HL-60 (cell line): ENCODE measurements around the gene MYPN.

Experiments used
- DNase-seq, 2 experiments: peaks; one replicate each; pipeline ENCODE4 v3.0.0-alpha.2; 2010 to 2020; ENCODE audit warnings: low read depth in 1 of 2, low spot score in 1 of 2
- H3K27ac ChIP-seq: fragments of 250-450 bp; sonication (Bioruptor Pico); replicated peaks from 2 replicates; pipeline ENCODE4 v1.5.1; 2020; ENCODE audit warnings: mild to moderate bottlenecking, moderate library complexity
- H3K27me3 ChIP-seq: fragments of 250-450 bp; sonication (Bioruptor Pico); 2 replicates; pipeline ENCODE4 v1.5.1; 2021; ENCODE audit warnings: mild to moderate bottlenecking, moderate library complexity; ENCODE audit not compliant: insufficient read depth, poor library complexity, severe bottlenecking
- H3K4me3 ChIP-seq: replicated peaks from 2 replicates; pipeline ENCODE4 v1.5.1; 2011; ENCODE audit warnings: mild to moderate bottlenecking, control low read depth, low read length; ENCODE audit not compliant: insufficient read depth
- GABPA ChIP-seq: IDR thresholded peaks from 2 replicates; pipeline ENCODE4 v1.6.1; 2012; ENCODE audit warnings: low read depth
- POLR2AphosphoS5 ChIP-seq: IDR thresholded peaks from 2 replicates; pipeline ENCODE4 v1.6.1; 2012; ENCODE audit warnings: low read depth
- SPI1 ChIP-seq: IDR thresholded peaks from 2 replicates; pipeline ENCODE4 v1.6.1; 2012; ENCODE audit warnings: low read depth, mild to moderate bottlenecking, borderline replicate concordance
- TF ChIP-seq, protein P1 (sequence below): IDR thresholded peaks from one replicate; pipeline ENCODE4 v1.5.1; 2011; ENCODE audit warnings: low read length, control low read depth, inconsistent platforms; ENCODE audit not compliant: insufficient read depth
- TF ChIP-seq, protein P2 (sequence below): IDR thresholded peaks from 2 replicates; pipeline ENCODE4 v1.6.1; 2012; ENCODE audit warnings: low read depth; ENCODE audit not compliant: insufficient replicate concordance

MYPN gene

DNA sequence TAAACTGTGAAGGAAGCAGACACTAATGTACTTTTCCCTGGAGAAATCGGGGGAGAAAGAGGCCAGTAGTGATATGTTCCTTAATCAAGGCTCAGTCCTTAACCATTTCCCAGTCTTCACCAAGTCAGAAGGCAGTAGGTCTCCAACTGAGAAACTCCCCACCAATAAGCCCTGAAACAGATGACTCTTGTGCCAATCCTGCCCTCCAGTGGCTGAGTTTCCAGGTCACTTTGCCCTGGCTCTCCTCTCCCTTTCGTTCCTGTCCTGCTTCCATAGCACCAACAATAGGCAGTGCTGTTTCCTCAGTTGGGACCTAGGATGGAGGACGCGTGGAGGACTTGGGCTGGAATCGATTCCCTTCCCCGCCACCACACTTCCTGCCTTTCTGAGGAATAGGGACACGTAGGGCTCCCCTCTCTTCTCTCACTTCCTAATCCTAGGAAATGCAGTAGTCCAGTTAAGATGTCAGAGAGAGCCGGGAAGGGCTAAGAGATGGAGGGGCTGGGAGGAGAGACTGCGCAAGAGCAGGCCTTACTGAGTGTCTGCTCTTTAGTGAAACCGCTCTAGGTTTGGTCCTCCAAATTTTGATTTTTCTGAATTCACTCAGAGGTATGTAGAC lies 99.2 kb downstream of the MYPN start:
- DNase-seq, result peak; percentile 25 to 72
- TF ChIP-seq, protein P1, sequence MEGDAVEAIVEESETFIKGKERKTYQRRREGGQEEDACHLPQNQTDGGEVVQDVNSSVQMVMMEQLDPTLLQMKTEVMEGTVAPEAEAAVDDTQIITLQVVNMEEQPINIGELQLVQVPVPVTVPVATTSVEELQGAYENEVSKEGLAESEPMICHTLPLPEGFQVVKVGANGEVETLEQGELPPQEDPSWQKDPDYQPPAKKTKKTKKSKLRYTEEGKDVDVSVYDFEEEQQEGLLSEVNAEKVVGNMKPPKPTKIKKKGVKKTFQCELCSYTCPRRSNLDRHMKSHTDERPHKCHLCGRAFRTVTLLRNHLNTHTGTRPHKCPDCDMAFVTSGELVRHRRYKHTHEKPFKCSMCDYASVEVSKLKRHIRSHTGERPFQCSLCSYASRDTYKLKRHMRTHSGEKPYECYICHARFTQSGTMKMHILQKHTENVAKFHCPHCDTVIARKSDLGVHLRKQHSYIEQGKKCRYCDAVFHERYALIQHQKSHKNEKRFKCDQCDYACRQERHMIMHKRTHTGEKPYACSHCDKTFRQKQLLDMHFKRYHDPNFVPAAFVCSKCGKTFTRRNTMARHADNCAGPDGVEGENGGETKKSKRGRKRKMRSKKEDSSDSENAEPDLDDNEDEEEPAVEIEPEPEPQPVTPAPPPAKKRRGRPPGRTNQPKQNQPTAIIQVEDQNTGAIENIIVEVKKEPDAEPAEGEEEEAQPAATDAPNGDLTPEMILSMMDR, result peak; percentile 55
- TF ChIP-seq, protein P2, sequence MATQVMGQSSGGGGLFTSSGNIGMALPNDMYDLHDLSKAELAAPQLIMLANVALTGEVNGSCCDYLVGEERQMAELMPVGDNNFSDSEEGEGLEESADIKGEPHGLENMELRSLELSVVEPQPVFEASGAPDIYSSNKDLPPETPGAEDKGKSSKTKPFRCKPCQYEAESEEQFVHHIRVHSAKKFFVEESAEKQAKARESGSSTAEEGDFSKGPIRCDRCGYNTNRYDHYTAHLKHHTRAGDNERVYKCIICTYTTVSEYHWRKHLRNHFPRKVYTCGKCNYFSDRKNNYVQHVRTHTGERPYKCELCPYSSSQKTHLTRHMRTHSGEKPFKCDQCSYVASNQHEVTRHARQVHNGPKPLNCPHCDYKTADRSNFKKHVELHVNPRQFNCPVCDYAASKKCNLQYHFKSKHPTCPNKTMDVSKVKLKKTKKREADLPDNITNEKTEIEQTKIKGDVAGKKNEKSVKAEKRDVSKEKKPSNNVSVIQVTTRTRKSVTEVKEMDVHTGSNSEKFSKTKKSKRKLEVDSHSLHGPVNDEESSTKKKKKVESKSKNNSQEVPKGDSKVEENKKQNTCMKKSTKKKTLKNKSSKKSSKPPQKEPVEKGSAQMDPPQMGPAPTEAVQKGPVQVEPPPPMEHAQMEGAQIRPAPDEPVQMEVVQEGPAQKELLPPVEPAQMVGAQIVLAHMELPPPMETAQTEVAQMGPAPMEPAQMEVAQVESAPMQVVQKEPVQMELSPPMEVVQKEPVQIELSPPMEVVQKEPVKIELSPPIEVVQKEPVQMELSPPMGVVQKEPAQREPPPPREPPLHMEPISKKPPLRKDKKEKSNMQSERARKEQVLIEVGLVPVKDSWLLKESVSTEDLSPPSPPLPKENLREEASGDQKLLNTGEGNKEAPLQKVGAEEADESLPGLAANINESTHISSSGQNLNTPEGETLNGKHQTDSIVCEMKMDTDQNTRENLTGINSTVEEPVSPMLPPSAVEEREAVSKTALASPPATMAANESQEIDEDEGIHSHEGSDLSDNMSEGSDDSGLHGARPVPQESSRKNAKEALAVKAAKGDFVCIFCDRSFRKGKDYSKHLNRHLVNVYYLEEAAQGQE, result no peak
- Histone ChIP-seq H3K4me3 (no peak overlapping the region), H3K27ac (no peak overlapping the region), H3K27me3 (no peaks in the 10 kb centered on the region)

DNA sequence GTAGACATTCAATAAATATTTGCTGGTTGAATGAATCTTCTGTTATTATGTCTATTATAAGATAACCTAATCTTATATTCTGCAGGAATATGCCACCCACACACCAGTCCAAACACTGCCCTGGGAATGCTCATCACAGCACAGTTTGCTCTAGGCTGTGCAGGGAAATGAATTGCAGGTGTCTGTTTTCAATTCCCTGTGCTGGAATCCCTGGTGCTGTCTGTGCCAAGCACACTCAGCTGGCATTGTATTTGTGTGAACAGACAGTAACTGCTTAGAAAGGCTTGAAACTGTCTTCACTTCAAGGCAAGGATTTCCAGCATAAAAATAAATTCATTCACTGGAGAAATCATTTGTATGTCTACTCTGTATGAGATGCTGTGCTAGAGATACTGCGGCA lies 102.4 kb downstream of the MYPN start:
- Histone ChIP-seq H3K27me3 (no peaks in the 10 kb centered on the region), H3K27ac (no peak overlapping the region), H3K4me3 (no peak overlapping the region)
- DNase-seq, result no peak
- TF ChIP-seq, protein P2, result no peak
- TF ChIP-seq GABPA (no peak), SPI1 (no peak), POLR2AphosphoS5 (no peak)
- TF ChIP-seq, protein P1, result no peak

DNA sequence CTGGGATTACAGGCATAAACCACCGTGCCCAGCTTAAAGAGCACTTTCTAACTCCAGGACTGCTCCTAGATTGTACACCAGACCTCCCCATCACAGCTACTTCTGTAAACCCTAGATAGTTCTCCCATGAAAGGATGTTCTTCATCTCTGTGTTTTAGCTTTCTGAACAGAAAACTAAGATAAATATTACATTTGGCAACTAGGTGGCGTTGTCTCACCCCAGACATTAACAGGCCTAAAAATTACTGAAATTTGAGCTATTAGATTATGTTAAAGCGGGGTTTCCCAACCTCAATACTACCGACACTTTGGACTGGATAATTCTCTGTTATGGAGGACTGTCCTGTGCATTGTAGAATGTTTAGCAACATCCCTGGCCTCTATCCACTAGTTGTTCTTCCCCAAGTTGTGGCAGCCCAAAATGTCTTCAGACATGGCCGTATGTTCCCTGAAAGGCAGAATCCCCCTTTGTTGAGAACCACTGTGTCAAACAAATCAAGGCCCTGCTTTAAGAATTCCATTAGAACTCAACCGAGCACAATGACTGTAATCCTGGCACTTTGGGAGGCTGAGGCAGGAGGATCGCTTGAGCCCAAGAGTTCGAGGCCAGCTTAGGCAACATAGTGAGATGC lies 103.5 kb downstream of the MYPN start:
- H3K27me3 ChIP-seq, result no peaks in the 10 kb centered on the region

More for the DNA sequence above, 103.5 kb downstream of the MYPN start:
- DNase-seq, result no peak
- H3K4me3 ChIP-seq, result no peak overlapping the region
- TF ChIP-seq, protein P1, result peak; percentile 22
- TF ChIP-seq SPI1, result no peak
- no peak overlapping the region for H3K27ac ChIP-seq
